Stimulated activated CD4-positive, alpha-beta T cell treated with anti-CD3 and anti-CD28 coated beads, Interleukin-2, amount 100 ng/mL, for 48 hours (primary cell): Measurements from ENCODE around the gene TJP3.
A peak's percentile ranks its signal among the peaks of the same experiment; 100 is the strongest.

Source experiments
- DNase-seq, 2 donors: peaks; one replicate each; pipeline ENCODE4 v3.0.0-alpha.2; 2020

Gene TJP3

GRCh38 chr19:3770136-3770999 is 62.2 kb downstream of the TJP3 start:
- no peak for DNase-seq

DNA sequence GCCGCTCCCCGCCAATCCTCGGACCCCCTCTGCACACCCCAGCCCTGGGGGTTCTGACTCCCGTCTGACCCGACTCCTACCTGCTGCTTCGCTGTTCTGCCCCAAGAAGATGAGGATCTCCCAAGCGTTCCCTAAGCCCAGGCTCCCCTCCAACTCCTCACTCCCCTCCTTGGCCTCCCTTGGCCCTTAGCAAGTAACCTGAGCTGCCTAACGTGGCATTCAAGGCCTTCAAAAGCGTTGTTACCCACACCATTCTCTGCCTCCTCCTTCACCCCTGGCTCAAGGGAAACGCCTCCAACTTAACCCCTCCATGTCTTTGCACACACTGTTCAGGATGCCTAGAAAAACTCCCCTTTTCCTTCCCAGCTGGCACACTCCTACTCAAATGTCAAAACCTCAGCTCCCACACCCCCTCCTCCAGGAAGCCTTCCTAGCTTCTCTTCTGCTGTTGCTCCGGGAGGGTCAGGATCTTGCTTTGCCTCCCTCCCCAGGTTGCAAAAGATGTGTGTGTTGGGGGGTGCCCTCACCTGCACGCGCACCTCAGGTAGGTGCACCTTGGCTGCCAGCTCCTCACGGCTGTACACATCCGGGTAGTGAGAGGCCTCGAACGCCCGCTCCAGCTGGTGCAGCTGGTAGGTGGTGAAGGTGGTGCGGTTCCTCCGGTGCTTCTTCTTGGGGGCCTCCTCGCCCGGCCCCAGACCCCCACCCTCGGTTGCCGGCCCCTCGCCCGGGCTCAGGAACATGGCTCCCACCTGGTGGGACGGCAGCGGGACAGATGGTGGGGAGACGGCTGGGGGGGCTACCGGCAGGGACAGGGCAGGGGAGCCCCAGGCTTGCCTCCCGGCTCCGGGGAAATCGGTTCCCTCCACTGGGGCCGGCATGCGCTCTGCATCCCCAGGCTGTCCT is 63.1 kb downstream of the TJP3 start:
- no peak for DNase-seq

- DNase-seq: no peak
Measured at GRCh38 chr19:3771906-3772455, 63.8 kb downstream of the TJP3 start, which contains the start of gene RAX2. Gene RAX2, minus strand, starts transcription at chr19:3772228. Its CDS starts 486 bp downstream, at chr19:3771742.

DNA sequence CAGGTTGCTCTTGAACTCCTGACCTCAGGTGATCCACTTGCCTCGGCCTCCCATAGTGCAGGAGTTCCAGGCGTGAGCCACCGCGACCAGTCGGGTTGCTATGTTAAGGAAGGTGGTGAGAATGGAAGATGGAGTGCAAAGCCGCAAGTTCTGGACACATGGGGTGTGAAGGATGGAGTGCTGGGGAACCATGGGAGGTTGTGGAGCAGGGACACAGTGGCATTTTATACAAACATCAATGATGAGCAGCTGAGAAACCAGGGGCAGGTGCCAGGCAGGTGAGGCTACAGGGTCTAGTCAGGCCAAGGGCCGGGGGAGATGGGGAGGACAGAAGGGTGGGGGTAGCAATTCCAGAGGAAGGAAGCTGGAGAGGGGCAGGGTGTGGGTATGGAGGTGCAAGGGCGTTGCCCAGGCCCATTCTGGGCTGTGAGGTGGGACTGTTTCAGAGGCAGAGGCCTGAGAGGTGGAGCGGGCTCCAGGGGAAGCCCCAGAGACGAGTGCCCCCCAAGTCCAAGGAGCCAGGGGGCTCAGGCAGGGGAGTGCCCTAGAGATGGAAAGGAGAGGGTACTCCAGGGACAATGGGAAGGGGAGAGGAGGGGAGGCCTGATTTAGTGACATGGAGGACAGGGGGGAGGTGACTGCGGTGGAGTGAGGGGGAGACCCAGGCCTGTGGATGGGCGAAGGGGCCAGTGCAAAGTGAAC is 65.8 kb downstream of the TJP3 start:
- DNase-seq: no peak

DNA sequence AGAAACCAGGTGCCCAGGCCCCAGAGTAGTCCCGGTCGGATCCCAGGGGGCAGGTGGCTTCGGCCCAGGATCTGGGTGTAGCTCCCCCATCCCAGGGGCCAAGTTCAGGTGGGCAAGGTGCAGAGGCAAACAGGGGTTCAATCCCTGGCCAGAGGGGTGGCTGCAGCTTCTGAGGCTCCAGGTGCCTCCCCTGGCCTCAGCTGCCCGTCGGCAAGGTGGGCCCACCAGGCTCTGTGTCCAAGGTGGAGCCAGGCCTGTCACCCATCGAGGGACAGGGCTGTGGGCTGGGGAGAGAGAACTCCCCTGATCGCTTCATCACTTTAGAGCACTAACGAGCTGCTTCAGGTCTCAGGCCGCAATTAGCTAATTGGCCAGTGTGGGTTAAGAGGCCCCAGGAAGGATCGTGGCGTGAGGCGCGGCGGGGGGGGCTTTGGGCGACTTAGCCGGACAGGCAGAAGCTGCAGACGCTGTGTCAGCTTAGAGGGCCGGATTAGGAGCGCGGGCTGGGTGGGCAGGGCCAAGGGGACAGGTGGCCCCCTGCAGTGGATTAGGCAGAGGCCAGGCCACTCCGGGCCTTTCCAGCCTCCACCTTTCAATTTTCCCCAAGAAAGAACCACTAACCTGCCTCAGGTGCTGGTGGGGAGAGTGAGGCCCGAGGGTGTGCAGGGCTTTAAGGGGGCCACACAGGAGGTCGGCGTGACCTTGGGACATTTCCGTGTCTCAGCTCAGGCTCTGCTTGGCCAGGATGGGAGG is 66.6 kb downstream of the TJP3 start:
- no peak for DNase-seq

- no peak for DNase-seq
Measured at GRCh38 chr19:3775374-3775711, 67.2 kb downstream of the TJP3 start.

GRCh38 chr19:3775831-3776230 is 67.6 kb downstream of the TJP3 start:
- DNase-seq: no peak

- DNase-seq: no peak
Measured at GRCh38 chr19:3776479-3777040, 68.4 kb downstream of the TJP3 start.

DNA sequence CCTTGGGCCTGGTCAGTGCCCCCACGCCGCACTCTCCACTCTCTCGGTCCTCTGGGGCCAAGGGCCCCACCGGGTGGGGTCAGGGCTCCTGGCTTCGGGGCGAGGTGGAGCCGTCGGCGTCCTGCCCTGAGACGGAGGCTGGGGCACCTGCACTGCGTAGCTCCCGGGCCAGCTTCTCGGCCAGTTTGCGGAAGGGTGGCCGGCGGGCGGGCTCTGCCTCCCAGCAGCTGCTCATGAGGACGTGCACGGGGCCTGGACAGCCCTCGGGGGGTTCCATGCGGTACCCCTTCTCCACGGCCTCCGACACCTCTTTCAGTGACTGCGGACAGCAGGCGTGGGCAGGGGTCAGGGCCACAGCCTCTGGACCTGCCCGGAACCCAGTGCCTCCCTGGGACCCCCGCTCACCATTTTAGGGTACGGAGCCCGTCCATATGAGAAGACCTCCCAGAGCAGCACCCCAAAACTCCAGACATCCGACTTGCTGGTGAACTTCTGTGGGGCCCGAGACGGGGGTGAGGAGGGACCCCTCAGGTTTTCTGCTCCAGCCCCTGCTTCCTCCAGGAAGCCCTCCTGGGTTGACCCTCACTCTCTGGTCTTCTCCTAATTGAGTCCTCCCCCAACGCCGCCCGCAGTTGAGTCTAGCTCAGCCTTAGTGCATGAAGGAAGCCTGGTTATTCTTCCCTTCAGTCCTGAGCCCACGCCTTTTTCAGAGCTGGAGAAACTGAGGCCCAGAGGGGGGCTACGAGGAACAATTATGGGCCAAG is 70.1 kb downstream of the TJP3 start:
- no peak for DNase-seq

DNA sequence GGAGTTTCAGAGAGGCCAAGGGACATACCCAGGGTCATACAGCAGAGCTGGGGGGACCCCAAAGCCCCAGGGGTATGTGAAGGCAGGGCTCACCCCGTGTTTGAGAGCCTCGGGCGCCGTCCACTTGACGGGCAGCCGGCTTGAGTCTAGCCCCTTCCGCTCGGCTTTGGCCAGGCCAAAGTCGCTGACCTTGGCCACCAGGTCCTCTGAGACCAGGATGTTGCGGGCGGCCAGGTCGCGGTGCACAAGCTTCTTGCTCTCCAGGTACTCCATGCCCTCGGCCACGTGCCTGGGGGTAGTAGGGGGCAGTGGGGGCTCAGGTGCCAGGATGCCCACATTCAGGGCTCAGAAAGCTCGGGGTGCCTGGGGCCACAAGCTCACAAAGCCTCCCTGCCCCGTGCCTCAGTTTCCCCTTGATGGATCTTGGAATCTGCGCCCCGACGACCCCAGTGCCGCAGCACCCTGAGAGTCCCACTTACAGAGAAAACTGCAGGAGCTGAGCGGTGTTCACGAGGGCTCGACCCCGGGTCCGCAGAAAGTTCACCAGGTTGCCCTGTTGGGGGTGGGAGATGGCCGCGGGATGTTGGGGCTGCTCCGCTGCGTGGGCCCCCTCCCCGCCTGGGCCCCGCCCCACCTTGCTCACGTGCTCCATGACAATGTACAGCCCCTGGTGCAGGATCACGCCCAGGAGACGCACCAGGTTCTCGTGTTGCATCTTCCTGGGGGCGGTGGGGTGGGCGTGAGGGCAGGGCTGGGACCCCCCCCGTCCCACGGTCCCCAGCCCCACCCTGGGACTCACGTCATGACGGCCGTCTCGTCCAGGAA is 70.9 kb downstream of the TJP3 start:
- no peak for DNase-seq

- no peak for DNase-seq
Measured at GRCh38 chr19:3780786-3781304, 72.7 kb downstream of the TJP3 start.

GRCh38 chr19:3781603-3782002 is 73.4 kb downstream of the TJP3 start:
- DNase-seq: no peak

DNA sequence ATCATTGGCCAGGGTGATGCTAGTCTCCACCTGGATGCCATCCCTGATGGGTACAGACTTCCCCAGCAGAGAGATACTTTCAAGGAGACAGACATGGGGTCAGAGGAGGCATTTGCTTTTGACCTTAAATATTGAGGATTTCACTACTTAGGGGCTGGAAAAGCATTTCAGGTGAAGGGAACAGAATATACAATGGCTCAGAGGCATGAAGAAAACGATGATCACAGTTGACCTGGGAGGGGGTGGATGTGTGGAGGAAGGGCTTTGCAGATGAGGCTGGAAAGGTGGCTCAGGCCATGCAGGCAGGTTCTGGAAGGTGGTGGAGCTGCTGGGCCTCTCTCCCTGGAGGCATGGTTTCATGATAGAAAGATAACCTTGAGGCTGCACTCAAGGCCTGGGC is 74.1 kb downstream of the TJP3 start:
- no peak for DNase-seq

DNA sequence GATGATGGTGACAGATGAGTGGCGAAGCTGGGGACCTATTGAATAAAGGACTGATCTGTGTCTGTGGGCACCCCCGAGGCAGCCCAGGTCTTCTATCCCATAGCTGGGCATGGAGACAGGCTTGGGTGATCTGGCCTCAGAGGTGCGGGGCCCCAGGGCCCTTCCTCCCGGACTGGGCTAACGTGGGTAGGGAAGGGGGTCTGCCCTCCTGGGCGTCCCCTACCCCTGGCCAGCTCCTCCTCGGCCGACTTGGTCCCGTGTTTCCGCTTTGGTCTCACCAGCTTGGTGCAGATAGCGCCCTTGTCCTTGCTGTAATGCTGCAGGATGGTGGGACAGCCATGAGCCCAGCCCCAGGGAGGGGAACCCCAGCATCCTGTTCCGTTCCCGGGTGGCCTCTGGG is 74.7 kb downstream of the TJP3 start:
- DNase-seq: no peak

DNA sequence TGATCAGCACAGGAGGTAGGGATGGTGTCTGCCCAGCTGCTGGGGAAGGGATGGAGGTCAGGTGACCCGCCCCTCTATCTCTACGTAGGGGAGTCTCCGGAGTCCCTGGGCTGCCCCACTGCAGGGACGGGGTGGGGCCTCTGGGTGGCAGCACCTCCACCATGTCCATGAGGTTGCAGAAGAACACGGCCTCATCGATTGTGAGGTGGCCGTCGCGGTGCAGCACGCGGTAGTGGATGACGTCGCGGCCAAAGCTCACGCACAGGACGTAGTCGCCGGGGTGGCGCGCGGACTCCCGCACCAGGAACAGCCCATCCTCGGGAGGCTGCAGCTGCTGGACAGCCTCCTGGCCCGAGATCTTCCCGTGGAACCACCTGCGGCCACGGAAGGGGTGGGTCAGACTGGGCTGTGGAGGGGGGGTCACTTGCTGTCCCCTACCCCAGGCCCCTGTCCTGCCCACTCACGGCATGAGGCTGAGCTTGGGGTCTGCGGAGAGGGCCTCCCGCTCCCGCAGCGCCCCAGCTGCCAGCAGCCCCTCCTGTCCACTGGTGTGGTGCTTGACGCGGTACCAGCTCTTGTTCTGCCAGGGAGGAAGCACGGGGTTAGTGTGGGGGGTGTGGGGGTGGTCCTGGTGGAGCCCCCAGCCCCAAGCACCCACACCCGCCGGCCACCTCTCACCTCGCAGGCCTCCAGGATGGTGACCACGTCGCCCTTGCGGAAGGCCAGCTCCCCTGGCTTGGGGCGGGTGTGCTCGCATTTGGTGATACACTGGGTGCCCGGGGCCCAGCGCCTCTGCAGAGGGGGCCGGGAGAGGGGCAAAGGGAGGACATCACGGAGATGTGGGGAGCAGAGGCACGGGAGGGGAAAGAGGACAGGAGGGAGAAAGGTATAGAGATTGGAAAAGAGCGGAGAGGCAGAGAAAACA is 75.7 kb downstream of the TJP3 start:
- peak; percentile 25 to 36 for DNase-seq

DNA sequence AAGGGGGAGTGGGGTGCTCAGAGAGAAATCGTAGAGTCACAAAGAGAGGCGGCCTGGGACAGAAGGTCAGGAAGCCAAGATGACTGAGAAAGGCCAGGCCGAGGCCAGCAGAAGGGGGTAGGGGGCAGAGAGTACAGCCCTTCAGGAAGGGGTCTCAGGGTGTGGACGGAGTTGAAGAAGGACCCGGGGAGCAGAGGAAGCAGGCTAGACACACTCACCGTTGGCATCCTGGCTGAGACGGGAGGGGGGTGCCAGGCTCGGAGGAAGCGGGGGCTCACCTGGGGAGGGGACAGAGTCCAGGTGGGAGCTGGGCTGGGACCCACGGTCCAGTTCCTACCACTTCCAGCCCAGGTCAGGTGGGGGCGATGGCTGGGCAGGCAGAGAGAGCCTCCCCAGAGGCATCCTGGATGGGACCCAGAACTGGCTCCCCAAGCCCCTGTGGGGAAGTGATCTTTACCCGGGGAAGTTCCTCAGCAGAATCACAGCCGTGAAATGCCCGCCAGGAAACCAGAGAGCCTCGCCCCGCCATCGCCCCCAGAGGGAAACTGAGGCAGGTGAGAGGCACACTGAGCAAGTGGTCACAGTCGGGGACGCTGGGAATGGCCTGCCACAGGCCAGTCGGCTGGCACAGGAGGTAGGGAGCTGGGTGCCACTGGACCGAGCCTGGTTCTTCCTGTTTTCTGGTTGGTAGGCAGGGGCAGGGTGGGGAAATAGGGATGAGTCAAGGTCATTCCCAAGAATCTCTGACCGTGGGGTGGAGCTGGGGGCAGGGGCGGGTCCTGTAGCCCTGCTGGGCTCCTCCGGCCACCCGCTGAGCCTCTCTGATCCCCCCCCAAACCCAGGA is 76.6 kb downstream of the TJP3 start:
- no peak for DNase-seq

GRCh38 chr19:3785451-3785937 is 77.3 kb downstream of the TJP3 start:
- peak in 1 of 2 donors; percentile 17 for DNase-seq
